GM12878 (cell line): Measurements from ENCODE around the gene BMF. TPM values are rescaled to one million over a fixed set of nuclear protein-coding genes. Genes with fewer than 3 reads are reported as not detected.
"Not testable (repeated sequence)": the region's sequence is repeated elsewhere in the genome, so short reads cannot be mapped to it uniquely, and the experiment has no call there.

Source experiments
- ATAC-seq: fragments of 200-7000 bp; cut with Tn5 transposase; 3 replicates; pipeline ENCODE4 v1.9.1; 2020; ENCODE audit warnings: mild to moderate bottlenecking, moderate library complexity
- BruUV-seq: library from RNA; stranded (reverse); fragments of 400-500 nt; replicated peaks from 2 replicates; lab custom pipeline; 2021; lab: Mats Ljungman, UMichigan
- CTCF ChIA-PET: fragments of 300-600 bp; sonication (Branson Sonifier 250); formaldehyde crosslinking; extraction: SDS; loops from one replicate; lab custom pipeline; 2021; ENCODE audit warnings: inconsistent platforms; lab: Yijun Ruan, JAX
- POLR2A ChIA-PET: fragments of 350-600 bp; formaldehyde crosslinking; extraction: SDS; loops from one replicate; lab custom pipeline; 2021; ENCODE audit warnings: inconsistent platforms; lab: Charles Lee
- RAD21 ChIA-PET: fragments of 300-600 bp; sonication (Branson Sonifier 250); formaldehyde crosslinking; loops from one replicate; lab custom pipeline; 2023; ENCODE audit warnings: antibody characterized with exemption; ENCODE audit not compliant: unreplicated experiment; lab: Charles Lee
- SMC1A ChIA-PET: fragments of 300-600 bp; sonication (Branson Sonifier 250); formaldehyde crosslinking; loops from one replicate; lab custom pipeline; 2023; ENCODE audit not compliant: unreplicated experiment, uncharacterized antibody; lab: Charles Lee
- DNase-seq: peaks from one replicate; pipeline ENCODE4 v3.0.0-alpha.2; 2011; ENCODE audit warnings: low read depth, low spot score
- FAIRE-seq: peaks from 3 replicates; lab custom pipeline; 2011; peaks lifted over from hg19 to GRCh38; lab: Jason Lieb, UNC
- H2AFZ ChIP-seq: 2 replicates; pipeline ENCODE4 v1.6.0; 2011; ENCODE audit warnings: low read depth, low read length, control low read depth; ENCODE audit not compliant: control insufficient read depth
- H3K27ac ChIP-seq: 2 replicates; pipeline ENCODE4 v1.5.1; 2011; ENCODE audit warnings: control low read depth; ENCODE audit not compliant: control insufficient read depth, insufficient read depth
- H3K27me3 ChIP-seq, 2 experiments: replicated peaks in 1 of 2; 2 replicates each; pipeline versions ENCODE4 v1.6.0 to v1.6.1; 2011; ENCODE audit warnings: low read length in 1 of 2; ENCODE audit not compliant: control insufficient read depth in 2 of 2, insufficient read depth in 2 of 2
- H3K36me3 ChIP-seq, 2 experiments: 2 replicates each; pipeline ENCODE4 v1.5.1; 2011; ENCODE audit warnings: low read length in 1 of 2; ENCODE audit not compliant: control insufficient read depth in 2 of 2, insufficient read depth in 2 of 2
- H3K4me1 ChIP-seq: 2 replicates; pipeline ENCODE4 v1.6.1; 2011; ENCODE audit warnings: mild to moderate bottlenecking, low read length, moderate library complexity, mixed read lengths; ENCODE audit not compliant: control insufficient read depth, insufficient read depth
- H3K4me2 ChIP-seq: 2 replicates; pipeline ENCODE4 v1.6.0; 2011; ENCODE audit warnings: control low read depth; ENCODE audit not compliant: control insufficient read depth, insufficient read depth
- H3K4me3 ChIP-seq: fragments of 200-600 bp; sonication (generic); 2 replicates; pipeline ENCODE4 v1.5.1; 2016
- H3K79me2 ChIP-seq: 2 replicates; pipeline ENCODE4 v1.6.0; 2011; ENCODE audit warnings: low read length; ENCODE audit not compliant: control insufficient read depth, insufficient read depth
- H3K9ac ChIP-seq: 2 replicates; pipeline ENCODE4 v1.8.0; 2011; ENCODE audit warnings: low read length, control low read depth, mixed read lengths; ENCODE audit not compliant: control insufficient read depth, insufficient read depth
- H3K9me3 ChIP-seq: replicated peaks from 3 replicates; pipeline ENCODE4 v1.5.1; 2011; ENCODE audit warnings: mild to moderate bottlenecking, low read length; ENCODE audit not compliant: control insufficient read depth, insufficient read depth
- H4K20me1 ChIP-seq: 2 replicates; pipeline ENCODE4 v1.6.0; 2011; ENCODE audit not compliant: control insufficient read depth, insufficient read depth
- ATF7 ChIP-seq: fragments of 450-650 bp; IDR thresholded peaks from 2 replicates; pipeline ENCODE4 v1.6.1; 2016; ENCODE audit warnings: low read depth, mild to moderate bottlenecking
- BCL11A ChIP-seq: IDR thresholded peaks from 2 replicates; pipeline ENCODE4 v1.6.1; 2011; ENCODE audit warnings: low read depth, low read length
- ETV6 ChIP-seq, 2 experiments: fragments of 450-650 bp in 1 of 2; IDR thresholded peaks in 1 of 2; conservative IDR thresholded peaks in 1 of 2; 2 replicates each; pipeline ENCODE4 v1.6.1; 2014; ENCODE audit warnings: antibody characterized with exemption in 1 of 2, borderline replicate concordance in 1 of 2, low read depth in 1 of 2, mild to moderate bottlenecking in 1 of 2, moderate library complexity in 1 of 2
- KLF5 ChIP-seq: fragments of 450-650 bp; IDR thresholded peaks from 2 replicates; pipeline ENCODE4 v1.6.1; 2014; ENCODE audit warnings: mild to moderate bottlenecking; ENCODE audit not compliant: partially characterized antibody
- LARP7 ChIP-seq: fragments of 450-650 bp; IDR thresholded peaks from 2 replicates; pipeline ENCODE4 v1.6.1; 2017; ENCODE audit warnings: mild to moderate bottlenecking
- MXI1 ChIP-seq: fragments of 150-350 bp; IDR thresholded peaks from 2 replicates; pipeline ENCODE4 v1.6.1; 2011; ENCODE audit warnings: low read depth, mild to moderate bottlenecking, inconsistent platforms, low read length, improper control_type of control experiment
- TCF12 ChIP-seq: IDR thresholded peaks from 2 replicates; pipeline ENCODE4 v1.6.1; 2011; ENCODE audit warnings: low read depth, mild to moderate bottlenecking, low read length
- TCF7 ChIP-seq: IDR thresholded peaks from 2 replicates; pipeline ENCODE4 v1.6.1; 2014; ENCODE audit warnings: antibody characterized with exemption, borderline replicate concordance
- ZNF217 ChIP-seq: fragments of 450-650 bp; IDR thresholded peaks from 2 replicates; pipeline ENCODE4 v1.6.1; 2017; ENCODE audit warnings: antibody characterized with exemption, mild to moderate bottlenecking
- ZZZ3 ChIP-seq: IDR thresholded peaks from 2 replicates; pipeline ENCODE4 v1.6.1; 2011; ENCODE audit warnings: low read depth; ENCODE audit not compliant: control insufficient read depth, insufficient read length
- WGBS: methylation state at CpG from one replicate; pipeline ENCODE4 v1.1.6; 2016; ENCODE audit warnings: low lambda C conversion rate; ENCODE audit not compliant: insufficient replicate concordance, insufficient coverage; ENCODE audit errors: missing lambda C conversion rate; 5-methylcytosine and 5-hydroxymethylcytosine counted together
- in situ Hi-C: fragments of 300-500 bp; cut with MboI; formaldehyde crosslinking; loops from 9 replicates; pipeline ENCODE4 v1.14.3; 2018; ENCODE audit warnings: mixed read lengths
- intact Hi-C: fragments of 100-400 bp; cut with micrococcal nuclease; formaldehyde crosslinking; loops from one replicate; pipeline ENCODE4 v1.14.2; 2022; ENCODE audit not compliant: unreplicated experiment
- polyA plus RNA-seq, 11 experiments: library from polyadenylated mRNA; depleted of rRNA in 4 of 11; unstranded in 6 of 11; stranded (reverse) in 5 of 11; fragments of >200 nt; fragmentation: Nextera tagmentation in 4 of 11; fragmentation: Illumina TruSeq in 1 of 11; extraction: Ambion mirVana in 4 of 11; extraction: Trizol in 1 of 11; gene quantifications; 1 replicate in 1 of 11; 2 replicates in 10 of 11; pipeline versions ENCODE4 v1.2.1 to v1.2.3, GENCODE V29; 2011 to 2016; ENCODE audit warnings: inconsistent platforms in 2 of 11, missing spikeins in 2 of 11, low read depth in 1 of 11
- total RNA-seq, 4 experiments: library from RNA; depleted of rRNA in 3 of 4; stranded (reverse); fragments of >200 nt in 3 of 4; fragmentation: Illumina TruSeq in 1 of 4; extraction: Trizol in 1 of 4; gene quantifications; 2 replicates each; pipeline versions ENCODE4 v1.2.1 to v1.2.3, GENCODE V29; 2013 to 2021
- TF ChIP-seq, protein P1 (sequence below): fragments of 450-650 bp; IDR thresholded peaks from 2 replicates; pipeline ENCODE4 v1.6.1; 2017; ENCODE audit warnings: antibody characterized with exemption, mild to moderate bottlenecking, moderate library complexity

BMF gene
- total and polyA plus RNA-seq, 10 of the 15 experiments (the other 5 are each of a cell fraction or from before 2014, with no cell fraction given), result 0.82 to 34.9 (median 16.9) TPM

DNA sequence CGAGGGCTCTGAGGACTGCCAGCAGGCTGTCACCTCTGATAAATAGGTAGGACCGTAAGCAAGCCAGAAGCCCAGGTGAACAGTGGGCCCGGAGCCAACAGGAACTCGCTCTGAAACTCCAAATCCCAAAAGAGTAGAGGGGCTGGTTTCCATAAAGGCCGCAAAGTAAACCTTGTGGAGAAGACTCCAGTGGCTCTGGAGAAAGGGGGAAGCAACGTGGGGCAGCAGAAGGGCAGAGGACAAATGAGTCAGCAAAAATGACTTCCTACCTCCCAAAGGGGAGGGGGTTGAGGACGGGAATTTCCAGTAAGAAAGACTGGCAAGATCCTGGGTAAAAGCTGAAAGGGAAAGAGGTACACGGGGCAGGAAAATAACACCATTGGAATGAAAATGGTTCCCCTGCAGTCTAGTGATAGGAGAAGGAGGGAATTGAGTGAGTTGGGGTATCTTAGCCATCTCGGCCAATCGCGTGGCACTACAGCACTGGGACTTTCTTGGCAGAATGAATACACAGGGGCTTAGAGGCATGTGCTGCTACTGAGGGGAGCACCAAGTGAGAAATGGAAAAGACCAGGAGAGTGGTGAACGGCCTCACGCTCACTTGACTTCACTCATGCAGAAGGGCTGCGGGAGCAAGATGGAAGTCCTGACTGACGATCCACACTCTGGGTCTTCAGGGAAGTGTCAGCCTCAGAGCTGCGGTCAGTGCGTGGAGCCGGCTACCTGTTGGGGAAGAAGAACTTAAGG, 33.2 kb downstream of the BMF start:
- intact Hi-C loops, result no loop called here
- 64% methylated on average over 18 of the region's 18 CpGs for WGBS
- Histone ChIP-seq H3K36me3 (no peaks in the 10 kb centered on the region), H3K27me3 (no peaks in the 10 kb centered on the region), H3K4me2 (no peak overlapping the region)
- RAD21 ChIA-PET, result interaction anchor here (0.6 kb wide), 1 partner anchor 46 kb away, joined by 3 read pairs; no protein-coding TSS in a partner anchor
- DNase-seq, result no peak
- ATAC-seq, result no peak
- BruUV-seq, result no TSS peak
- TF ChIP-seq TCF7, result no peak
- no peak for TF ChIP-seq KLF5
- TF ChIP-seq ETV6 (conservative IDR thresholded peaks at IDR 0.05 in 1 of 2, IDR thresholded peaks at IDR 0.05 in 1 of 2; ENCODE audit: borderline replicate concordance in 1 of 2, low read depth in 1 of 2), result no peak
- no peak for TF ChIP-seq BCL11A
- no peak for TF ChIP-seq LARP7
- TF ChIP-seq, protein P1, sequence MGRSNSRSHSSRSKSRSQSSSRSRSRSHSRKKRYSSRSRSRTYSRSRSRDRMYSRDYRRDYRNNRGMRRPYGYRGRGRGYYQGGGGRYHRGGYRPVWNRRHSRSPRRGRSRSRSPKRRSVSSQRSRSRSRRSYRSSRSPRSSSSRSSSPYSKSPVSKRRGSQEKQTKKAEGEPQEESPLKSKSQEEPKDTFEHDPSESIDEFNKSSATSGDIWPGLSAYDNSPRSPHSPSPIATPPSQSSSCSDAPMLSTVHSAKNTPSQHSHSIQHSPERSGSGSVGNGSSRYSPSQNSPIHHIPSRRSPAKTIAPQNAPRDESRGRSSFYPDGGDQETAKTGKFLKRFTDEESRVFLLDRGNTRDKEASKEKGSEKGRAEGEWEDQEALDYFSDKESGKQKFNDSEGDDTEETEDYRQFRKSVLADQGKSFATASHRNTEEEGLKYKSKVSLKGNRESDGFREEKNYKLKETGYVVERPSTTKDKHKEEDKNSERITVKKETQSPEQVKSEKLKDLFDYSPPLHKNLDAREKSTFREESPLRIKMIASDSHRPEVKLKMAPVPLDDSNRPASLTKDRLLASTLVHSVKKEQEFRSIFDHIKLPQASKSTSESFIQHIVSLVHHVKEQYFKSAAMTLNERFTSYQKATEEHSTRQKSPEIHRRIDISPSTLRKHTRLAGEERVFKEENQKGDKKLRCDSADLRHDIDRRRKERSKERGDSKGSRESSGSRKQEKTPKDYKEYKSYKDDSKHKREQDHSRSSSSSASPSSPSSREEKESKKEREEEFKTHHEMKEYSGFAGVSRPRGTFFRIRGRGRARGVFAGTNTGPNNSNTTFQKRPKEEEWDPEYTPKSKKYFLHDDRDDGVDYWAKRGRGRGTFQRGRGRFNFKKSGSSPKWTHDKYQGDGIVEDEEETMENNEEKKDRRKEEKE, result no peak
- no peak for TF ChIP-seq TCF12
- no peak for TF ChIP-seq MXI1
- no peak for TF ChIP-seq ZNF217
- no peak for TF ChIP-seq ZZZ3
- TF ChIP-seq ATF7, result no peak
- TF ChIP-seq, all 136 proteins: peak for 0
- CTCF ChIA-PET, result interaction anchor here (0.9 kb wide), 3 partner anchors 19 to 45 kb away, joined by 3 to 4 read pairs (median 3); no protein-coding TSS in a partner anchor
- no peaks in the 10 kb centered on the region for H3K79me2 ChIP-seq
- no peak overlapping the region for H3K27ac ChIP-seq
- no peak overlapping the region for H3K4me3 ChIP-seq
- no peak overlapping the region for H2AFZ ChIP-seq
- H3K9me3 ChIP-seq, result no peaks in the 10 kb centered on the region; the same call in 2 of the 3 replicates
- H4K20me1 ChIP-seq, result no peaks in the 10 kb centered on the region
- POLR2A ChIA-PET, result interaction anchor here (0.7 to 1.0 kb wide), 2 partner anchors 25 to 126 kb away, joined by 3 read pairs; no protein-coding TSS in a partner anchor
- in situ Hi-C loops, result no loop called here
- H3K9ac ChIP-seq, result no peak overlapping the region
- SMC1A ChIA-PET, result interaction anchor here (0.7 to 43.9 kb wide), 2 partner anchors 29 to 163 kb away, joined by 3 to 981 read pairs; partner anchors contain the start of genes BMF and PAK6
- peaks cover 5% of the 10 kb centered on the region for H3K4me1 ChIP-seq
- no peak for FAIRE-seq

DNA sequence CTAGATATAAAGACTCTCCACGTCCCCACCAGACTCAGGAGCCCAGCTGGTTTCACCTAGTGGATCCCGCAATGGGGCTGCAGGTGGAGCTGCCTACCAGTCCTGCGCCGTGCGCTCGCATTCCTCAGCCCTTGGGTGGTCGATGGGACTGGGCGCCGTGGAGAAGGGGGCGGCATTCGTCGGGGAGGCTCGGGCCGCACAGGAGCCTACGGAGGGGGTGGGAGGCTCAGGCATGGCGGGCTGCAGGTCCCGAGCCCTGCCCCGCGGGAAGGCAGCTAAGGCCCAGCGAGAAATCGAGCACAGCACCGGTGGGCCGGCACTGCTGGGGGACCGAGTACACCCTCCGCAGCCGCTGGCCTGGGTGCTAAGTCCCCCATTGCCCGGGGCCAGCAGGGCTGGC, 34.0 kb downstream of the BMF start:
- H3K79me2 ChIP-seq, BruUV-seq, POLR2A ChIA-PET, H3K36me3 ChIP-seq, H2AFZ ChIP-seq, intact Hi-C loops, FAIRE-seq, H3K9ac ChIP-seq, H3K27ac ChIP-seq, DNase-seq, H3K27me3 ChIP-seq, H3K4me3 ChIP-seq, H4K20me1 ChIP-seq, ATAC-seq, H3K4me2 ChIP-seq, in situ Hi-C loops, H3K9me3 ChIP-seq, H3K4me1 ChIP-seq: not testable (repeated sequence)
- ChIA-PET RAD21 (interaction anchor here (1.1 kb wide), 1 partner anchor 20 kb away, joined by 3 read pairs; no protein-coding TSS in a partner anchor), CTCF (interaction anchor here (23.9 kb wide), 1 partner anchor 28 kb away, joined by 578 read pairs; the partner anchor contains the start of gene BMF), SMC1A (interaction anchor here (0.8 to 43.9 kb wide), 2 partner anchors 13 to 30 kb away, joined by 3 to 981 read pairs; partner anchors contain the start of gene BMF)
- 97% methylated on average over 21 of the region's 27 CpGs for WGBS
